Activated T-cell treated with anti-CD3 and anti-CD28 coated beads for 4 hours (primary cell): ENCODE data around the gene MRPL49.
A peak's percentile ranks its signal among the peaks of the same experiment; 100 is the strongest.
"Not testable (repeated sequence)": the region's sequence is repeated elsewhere in the genome, so short reads cannot be mapped to it uniquely, and the experiment has no call there.

Experiments used
- DNase-seq: peaks from one replicate; pipeline ENCODE4 v3.0.0-alpha.2; 2020

MRPL49 gene

GRCh38 chr11:65118891-65119669, 3.0 kb upstream of the MRPL49 start:
- not testable (repeated sequence) for DNase-seq

- no peak for DNase-seq
Measured at GRCh38 chr11:65119670-65119995, 2.5 kb upstream of the MRPL49 start.

- no peak for DNase-seq
Measured at GRCh38 chr11:65120831-65121230, 1.3 kb upstream of the MRPL49 start.

GRCh38 chr11:65121447-65121864, 665 bp upstream of the MRPL49 start:
- DNase-seq, result no peak

GRCh38 chr11:65124480-65125196, 2.5 kb downstream of the MRPL49 start:
- no peak for DNase-seq

GRCh38 chr11:65125197-65126056, 3.3 kb downstream of the MRPL49 start:
- DNase-seq, result no peak

GRCh38 chr11:65126624-65127274, 4.6 kb downstream of the MRPL49 start:
- no peak for DNase-seq

GRCh38 chr11:65127473-65128181, 5.5 kb downstream of the MRPL49 start:
- DNase-seq, result no peak

- no peak for DNase-seq
Measured at GRCh38 chr11:65128182-65129145, 6.3 kb downstream of the MRPL49 start.

- no peak for DNase-seq
Measured at GRCh38 chr11:65129649-65130441, 7.7 kb downstream of the MRPL49 start.

- DNase-seq, result no peak
Measured at GRCh38 chr11:65130631-65131416, 8.7 kb downstream of the MRPL49 start.

- no peak for DNase-seq
Measured at GRCh38 chr11:65131417-65131776, 9.3 kb downstream of the MRPL49 start.

- no peak for DNase-seq
Measured at GRCh38 chr11:65131895-65132237, 9.7 kb downstream of the MRPL49 start.

- no peak for DNase-seq
Measured at GRCh38 chr11:65132238-65132987, 10.3 kb downstream of the MRPL49 start.

- no peak for DNase-seq
Measured at GRCh38 chr11:65132988-65133700, 11.0 kb downstream of the MRPL49 start.

GRCh38 chr11:65133724-65134123, 11.6 kb downstream of the MRPL49 start:
- no peak for DNase-seq

GRCh38 chr11:65134240-65134951, 12.3 kb downstream of the MRPL49 start, which contains the start of gene SYVN1:
TSS of gene SYVN1 (minus strand) at chr11:65134519. CDS start at chr11:65133601, 918 bp downstream.
- peak; percentile 89 for DNase-seq
